Osteoblast (primary cell): ENCODE measurements around the gene CADM4. TPM values are rescaled to one million over a fixed set of nuclear protein-coding genes. Genes with fewer than 3 reads are reported as not detected.
A peak's percentile ranks its signal among the peaks of the same experiment; 100 is the strongest.
"Not testable (repeated sequence)": the region's sequence is repeated elsewhere in the genome, so short reads cannot be mapped to it uniquely, and the experiment has no call there.

Experiments
- DNase-seq: peaks from one replicate; pipeline ENCODE4 v3.0.0; 2011; ENCODE audit warnings: low spot score, mixed read lengths; ENCODE audit not compliant: insufficient read length; ENCODE audit errors: missing footprints
- H2AFZ ChIP-seq: 2 replicates; pipeline ENCODE4 v1.6.0; 2011; ENCODE audit warnings: mild to moderate bottlenecking, low read length
- H3K27ac ChIP-seq: 2 replicates; pipeline ENCODE4 v1.5.1; 2011; ENCODE audit warnings: mild to moderate bottlenecking, low read depth, low read length, moderate library complexity
- H3K27me3 ChIP-seq: 2 replicates; pipeline ENCODE4 v1.6.0; 2012; ENCODE audit warnings: mild to moderate bottlenecking, control low read depth, inconsistent platforms, low read length, moderate library complexity; ENCODE audit not compliant: insufficient read depth
- H3K36me3 ChIP-seq: 2 replicates; pipeline ENCODE4 v1.5.1; 2011; ENCODE audit warnings: mild to moderate bottlenecking, low read length, control low read depth, moderate library complexity; ENCODE audit not compliant: insufficient read depth
- H3K4me1 ChIP-seq: 2 replicates; pipeline ENCODE4 v1.5.1; 2011; ENCODE audit warnings: mild to moderate bottlenecking, low read length, control low read depth, moderate library complexity; ENCODE audit not compliant: insufficient read depth
- H3K4me2 ChIP-seq: 2 replicates; pipeline ENCODE4 v1.6.0; 2011; ENCODE audit warnings: mild to moderate bottlenecking, low read length; ENCODE audit not compliant: insufficient read depth
- H3K4me3 ChIP-seq: fragments of 200-600 bp; sonication (generic); 3 replicates; pipeline ENCODE4 v1.5.1; 2012; ENCODE audit warnings: mild to moderate bottlenecking, low read length, inconsistent platforms; ENCODE audit not compliant: insufficient read depth
- H3K79me2 ChIP-seq: 2 replicates; pipeline ENCODE4 v1.6.0; 2012; ENCODE audit warnings: mild to moderate bottlenecking, low read length, control low read depth, inconsistent platforms; ENCODE audit not compliant: insufficient read depth
- H3K9me3 ChIP-seq: 2 replicates; pipeline ENCODE4 v1.5.1; 2011; ENCODE audit warnings: low read depth, low read length, control low read depth
- H4K20me1 ChIP-seq: 2 replicates; pipeline ENCODE4 v1.6.0; 2012; ENCODE audit warnings: mild to moderate bottlenecking, low read length, control low read depth; ENCODE audit not compliant: insufficient read depth
- total RNA-seq: library from RNA; depleted of rRNA; stranded (reverse); fragments of >200 nt; gene quantifications from 2 replicates; pipeline ENCODE4 v1.2.3, GENCODE V29; 2012
- TF ChIP-seq, protein P1 (sequence below): IDR thresholded peaks from 2 replicates; pipeline ENCODE4 v1.5.1; 2011; ENCODE audit warnings: mild to moderate bottlenecking, low read depth, low read length, moderate library complexity; ENCODE audit errors: extremely low read depth

CADM4 gene
- total RNA-seq, 1 donor, result 1.4 TPM

- Histone ChIP-seq H3K27ac (no peak overlapping the region), H3K4me1 (no peaks in the 10 kb centered on the region), H4K20me1 (peaks cover 14% of the 10 kb centered on the region), H2AFZ (no peak overlapping the region), H3K4me3 (no peak overlapping the region), H3K27me3 (no peaks in the 10 kb centered on the region), H3K4me2 (no peak overlapping the region), H3K79me2 (peaks cover 9% of the 10 kb centered on the region), H3K36me3 (peaks cover 7% of the 10 kb centered on the region), H3K9me3 (no peaks in the 10 kb centered on the region)
- TF ChIP-seq, protein P1, sequence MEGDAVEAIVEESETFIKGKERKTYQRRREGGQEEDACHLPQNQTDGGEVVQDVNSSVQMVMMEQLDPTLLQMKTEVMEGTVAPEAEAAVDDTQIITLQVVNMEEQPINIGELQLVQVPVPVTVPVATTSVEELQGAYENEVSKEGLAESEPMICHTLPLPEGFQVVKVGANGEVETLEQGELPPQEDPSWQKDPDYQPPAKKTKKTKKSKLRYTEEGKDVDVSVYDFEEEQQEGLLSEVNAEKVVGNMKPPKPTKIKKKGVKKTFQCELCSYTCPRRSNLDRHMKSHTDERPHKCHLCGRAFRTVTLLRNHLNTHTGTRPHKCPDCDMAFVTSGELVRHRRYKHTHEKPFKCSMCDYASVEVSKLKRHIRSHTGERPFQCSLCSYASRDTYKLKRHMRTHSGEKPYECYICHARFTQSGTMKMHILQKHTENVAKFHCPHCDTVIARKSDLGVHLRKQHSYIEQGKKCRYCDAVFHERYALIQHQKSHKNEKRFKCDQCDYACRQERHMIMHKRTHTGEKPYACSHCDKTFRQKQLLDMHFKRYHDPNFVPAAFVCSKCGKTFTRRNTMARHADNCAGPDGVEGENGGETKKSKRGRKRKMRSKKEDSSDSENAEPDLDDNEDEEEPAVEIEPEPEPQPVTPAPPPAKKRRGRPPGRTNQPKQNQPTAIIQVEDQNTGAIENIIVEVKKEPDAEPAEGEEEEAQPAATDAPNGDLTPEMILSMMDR, result no peak
- peak; percentile 47 for DNase-seq
Measured at GRCh38 chr19:43605875-43606568, 33.6 kb downstream of the CADM4 start.

DNA sequence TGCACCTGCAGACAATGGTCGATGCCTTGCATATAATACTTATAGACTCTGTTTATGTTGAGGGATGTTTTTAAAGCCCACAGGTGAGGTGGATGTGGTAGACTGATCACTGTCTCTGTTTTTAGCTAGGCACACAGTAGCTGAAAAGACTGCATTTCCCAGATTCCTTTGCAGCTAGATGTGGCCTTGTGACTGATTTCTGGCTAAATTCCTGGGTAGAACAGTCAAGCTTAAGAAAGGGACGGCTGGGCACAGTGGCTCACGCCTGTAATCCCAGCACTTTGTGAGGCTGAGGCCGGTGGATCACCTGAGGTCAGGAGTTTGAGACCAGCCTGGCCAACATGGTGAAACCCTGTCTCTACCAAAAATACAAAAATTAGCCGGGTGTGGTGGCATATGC lies 39.3 kb downstream of the CADM4 start:
- peaks cover 18% of the 10 kb centered on the region for H3K36me3 ChIP-seq
- not testable (repeated sequence) for H3K27me3 ChIP-seq, H3K4me2 ChIP-seq, H4K20me1 ChIP-seq, H3K27ac ChIP-seq, DNase-seq, H3K9me3 ChIP-seq, H3K4me3 ChIP-seq, H2AFZ ChIP-seq
- peaks cover 35% of the 10 kb centered on the region for H3K79me2 ChIP-seq
- peaks cover 15% of the 10 kb centered on the region for H3K4me1 ChIP-seq

- Histone ChIP-seq H3K79me2 (peaks cover 40% of the 10 kb centered on the region), H3K4me2 (no peak overlapping the region), H3K36me3 (peaks cover 18% of the 10 kb centered on the region), H3K4me3 (no peak overlapping the region), H3K27me3 (no peaks in the 10 kb centered on the region), H3K4me1 (peaks cover 15% of the 10 kb centered on the region), H2AFZ (no peak overlapping the region), H3K9me3 (no peaks in the 10 kb centered on the region), H4K20me1 (peaks cover 1% of the 10 kb centered on the region), H3K27ac (no peak overlapping the region)
- TF ChIP-seq, protein P1, result no peak
- peak; percentile 69 for DNase-seq
Measured at GRCh38 chr19:43599635-43600295, 39.9 kb downstream of the CADM4 start.

- no peak overlapping the region for H2AFZ ChIP-seq
- peak; percentile 21 for DNase-seq
- no peaks in the 10 kb centered on the region for H3K9me3 ChIP-seq
- peaks cover 25% of the 10 kb centered on the region for H3K4me1 ChIP-seq
- no peaks in the 10 kb centered on the region for H3K27me3 ChIP-seq
- TF ChIP-seq, protein P1, result no peak
- H4K20me1 ChIP-seq, result peaks cover 12% of the 10 kb centered on the region
- peaks cover 22% of the 10 kb centered on the region for H3K36me3 ChIP-seq
- H3K27ac ChIP-seq, result no peak overlapping the region
- H3K4me3 ChIP-seq, result no peak overlapping the region
- H3K4me2 ChIP-seq, result peak overlapping the region; percentile 96
- H3K79me2 ChIP-seq, result peaks cover 51% of the 10 kb centered on the region
Measured at GRCh38 chr19:43598445-43599240, 41.0 kb downstream of the CADM4 start.
